ENCODE data around the gene SPTB.
A peak's percentile ranks its signal among the peaks of the same experiment; 100 is the strongest.

Gene SPTB

DNA sequence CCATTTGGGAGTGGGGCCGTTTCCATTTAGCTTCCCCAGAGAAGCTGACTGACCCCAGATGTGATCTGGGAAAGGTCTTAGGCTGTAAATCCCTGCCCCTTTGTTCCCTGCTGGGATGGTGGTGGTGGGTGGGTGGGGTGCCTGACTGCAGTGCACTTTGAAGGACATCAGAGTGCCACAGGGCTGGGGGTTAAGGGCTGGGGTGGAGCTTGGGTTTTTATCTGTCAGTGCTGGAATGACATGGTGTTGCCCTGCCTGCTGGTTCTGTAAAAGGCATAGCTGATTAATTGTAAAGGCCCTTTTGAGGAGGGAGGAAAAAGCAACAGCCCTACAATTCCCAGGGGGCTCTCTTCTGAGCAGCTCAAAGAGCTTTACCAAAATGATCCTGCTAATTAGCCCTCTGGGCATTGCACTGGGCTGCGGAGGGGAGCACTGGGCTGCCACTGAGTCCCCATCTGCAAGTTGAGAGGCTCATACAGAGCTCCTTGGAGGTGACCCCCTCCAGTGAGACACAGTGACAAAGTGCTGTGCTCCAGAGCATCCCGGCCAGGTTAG, 154.4 kb downstream of the SPTB start:
- DNase-seq, result peak; percentile 5

DNA sequence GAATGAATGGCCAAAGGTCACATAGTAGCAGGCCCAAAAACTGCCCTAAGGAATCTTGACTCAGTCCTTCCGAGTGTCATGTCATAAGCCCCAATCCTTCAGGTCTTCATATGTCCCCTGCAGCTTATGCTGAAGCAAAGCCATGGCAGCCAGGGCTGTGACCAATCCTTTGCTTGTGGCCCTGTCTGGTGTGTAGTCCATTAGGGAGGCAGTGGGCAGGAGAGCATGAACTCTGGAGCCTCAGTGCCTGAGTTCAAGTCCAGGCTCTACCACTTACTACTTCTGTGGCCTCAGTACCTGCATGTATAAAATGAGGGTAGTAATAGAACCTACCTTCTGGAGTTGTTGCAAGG, 155.2 kb downstream of the SPTB start:
- no peak for DNase-seq

DNA sequence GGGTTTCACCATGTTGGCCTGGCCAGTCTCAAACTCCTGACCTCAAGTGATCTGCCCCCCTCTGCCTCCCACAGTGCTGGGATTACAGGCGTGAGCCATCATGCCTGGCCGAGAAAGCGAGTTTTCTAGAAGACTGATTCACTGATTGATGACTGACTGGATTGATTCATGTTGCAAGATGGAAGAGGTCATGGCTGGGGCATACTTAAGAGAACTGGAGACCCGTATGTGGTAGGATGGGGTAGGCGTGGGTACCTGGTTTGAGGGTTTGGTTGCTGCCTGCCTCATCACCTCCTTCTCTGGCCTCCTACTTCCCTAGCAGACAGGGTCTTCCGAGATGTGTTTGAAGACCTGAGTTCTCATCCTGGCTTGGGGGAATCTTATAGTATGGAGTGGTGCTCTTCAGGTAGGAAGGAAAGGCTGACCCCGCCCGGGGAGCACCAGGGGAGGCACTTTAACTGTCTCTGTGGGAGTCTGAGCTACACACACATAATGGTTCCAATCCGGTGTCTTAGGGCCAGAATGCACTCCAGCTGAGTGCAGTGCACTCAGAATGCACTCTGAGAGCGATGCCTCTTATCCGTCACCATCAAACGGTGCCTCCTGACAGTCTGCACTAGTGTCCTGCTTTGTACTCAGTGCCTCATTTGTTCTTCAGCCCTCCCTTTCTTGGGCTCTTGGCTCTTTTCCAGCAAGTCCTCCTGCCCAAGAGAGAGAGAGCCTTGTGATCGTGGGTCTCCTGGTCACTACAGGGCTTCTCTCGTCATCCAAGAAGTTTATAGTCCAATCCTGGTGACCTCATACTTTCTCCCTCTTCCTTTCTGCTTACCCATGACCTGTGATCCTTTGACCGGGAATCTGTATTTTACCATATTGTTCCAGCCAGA, 155.8 kb downstream of the SPTB start:
- DNase-seq, result no peak

GRCh38 chr14:64722842-64723447, 156.8 kb downstream of the SPTB start:
- DNase-seq, result no peak

DNA sequence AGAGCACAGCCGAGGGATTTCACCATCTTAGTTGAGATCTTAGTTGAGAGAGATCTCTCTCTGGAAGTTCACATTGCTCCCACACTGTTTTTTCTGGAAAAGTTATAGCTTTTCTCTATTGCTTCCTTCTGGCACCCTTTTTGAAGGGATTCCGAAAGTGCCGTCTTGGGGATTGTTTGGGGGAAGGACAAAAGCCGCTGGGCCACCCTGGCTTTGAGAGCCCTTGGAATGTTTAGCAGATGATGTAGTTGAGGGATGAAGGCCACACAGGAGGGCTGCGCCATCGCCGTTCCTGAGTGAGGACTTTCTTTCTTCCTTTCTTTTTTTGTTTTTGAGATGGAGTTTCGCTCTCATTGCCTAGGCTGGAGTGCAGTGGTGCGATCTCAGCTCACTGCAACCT, 157.8 kb downstream of the SPTB start:
- no peak for DNase-seq

DNA sequence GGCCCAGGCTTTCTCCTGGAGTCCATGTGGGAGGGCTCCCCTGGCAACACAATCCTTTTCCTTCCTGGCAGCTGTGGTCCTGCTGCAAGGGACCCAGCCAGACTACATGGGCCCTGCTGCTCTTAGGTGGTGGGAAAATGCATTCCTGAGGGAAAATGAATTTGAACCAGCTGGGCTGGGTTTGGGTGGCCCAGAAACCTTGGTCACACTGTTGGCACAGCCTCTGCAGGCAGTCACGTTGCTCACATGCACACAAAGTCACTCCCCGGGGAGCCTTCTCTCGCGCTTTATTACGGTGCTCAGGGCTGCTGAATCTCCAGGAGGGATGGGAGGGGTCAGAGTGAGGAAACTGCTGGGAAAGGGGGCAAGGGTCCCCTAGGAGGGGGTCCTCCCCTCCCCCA, 158.3 kb downstream of the SPTB start:
- no peak for DNase-seq

DNA sequence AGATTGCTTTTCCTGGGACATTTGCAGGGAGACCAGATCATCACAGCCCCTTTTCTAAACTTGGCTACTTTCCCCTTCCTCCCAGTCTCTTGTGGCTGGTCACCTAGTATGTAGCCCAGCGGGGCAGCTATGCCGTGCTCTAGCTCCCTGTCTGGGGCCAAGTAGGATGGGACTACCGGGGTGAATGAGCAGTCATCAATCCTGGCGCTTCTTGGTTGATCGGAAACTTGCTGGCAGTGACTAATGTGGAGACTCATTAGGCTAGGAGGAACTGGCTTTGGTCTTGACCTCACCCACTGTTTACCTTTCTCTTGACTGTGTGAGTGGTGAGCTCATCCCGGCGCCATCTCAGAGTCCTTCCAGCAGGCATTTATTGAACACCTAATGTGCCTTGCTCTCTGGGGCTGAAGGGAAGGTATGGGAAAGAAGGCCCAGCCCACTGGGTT, 159.6 kb downstream of the SPTB start:
- no peak for DNase-seq

DNA sequence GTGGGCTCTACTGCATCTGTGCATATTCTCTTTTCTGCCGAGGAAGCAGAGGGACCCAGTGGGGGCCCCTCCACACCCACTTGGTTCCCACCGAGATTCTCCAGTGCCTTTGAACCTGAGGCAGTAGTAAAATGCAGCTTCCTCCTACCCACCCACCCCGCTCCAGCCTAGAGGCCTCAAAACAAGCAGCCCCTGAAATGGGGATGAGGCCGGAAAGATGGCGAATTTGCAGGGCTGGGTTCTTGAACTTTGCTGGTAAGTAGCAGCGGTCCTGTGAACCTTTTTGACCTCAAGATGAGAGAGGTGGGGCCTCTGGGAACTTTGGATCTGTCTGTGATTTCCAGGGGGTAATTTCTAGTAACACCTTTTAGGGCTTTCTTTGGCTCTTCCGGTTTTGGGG, 160.1 kb downstream of the SPTB start:
- no peak for DNase-seq

DNA sequence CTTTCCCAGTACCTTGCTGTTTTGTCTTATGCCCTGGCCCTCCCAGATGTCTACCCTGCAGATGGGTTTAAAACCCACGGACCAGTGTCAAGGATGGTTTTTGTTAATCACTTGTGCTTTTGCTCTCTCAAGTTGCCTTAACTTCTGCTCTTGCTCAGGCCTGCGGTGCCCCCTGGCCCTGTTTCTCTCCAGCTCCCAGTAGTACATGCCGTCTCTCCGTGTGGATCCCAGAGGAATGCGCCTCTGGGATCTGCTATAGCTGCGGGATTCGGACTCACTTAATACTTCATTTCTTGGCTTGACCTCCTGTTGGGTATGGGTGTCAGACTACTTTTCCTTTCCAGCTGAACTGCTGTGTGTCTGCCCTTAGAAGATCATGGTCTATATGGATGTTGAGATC, 160.9 kb downstream of the SPTB start:
- no peak for DNase-seq

DNA sequence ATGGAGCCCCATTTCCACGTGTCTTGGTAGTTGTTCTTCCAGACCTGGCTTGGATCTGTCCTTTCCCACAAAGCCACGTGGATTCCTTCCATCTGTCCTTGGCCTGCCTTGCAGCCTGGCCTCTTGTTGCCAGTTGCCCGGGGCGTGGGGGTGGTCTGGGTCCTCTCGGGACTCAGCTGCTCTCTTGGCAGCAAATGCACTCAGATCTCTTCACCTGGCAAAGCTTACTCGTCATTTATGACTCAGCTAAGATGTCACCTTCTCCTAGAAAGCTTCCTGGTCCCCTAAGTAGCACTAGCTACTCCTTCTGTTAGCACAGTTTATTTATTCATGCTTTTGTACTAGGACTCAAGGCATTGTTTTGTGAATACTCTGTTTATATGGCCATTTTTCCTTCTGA, 161.8 kb downstream of the SPTB start:
- DNase-seq, result no peak

DNA sequence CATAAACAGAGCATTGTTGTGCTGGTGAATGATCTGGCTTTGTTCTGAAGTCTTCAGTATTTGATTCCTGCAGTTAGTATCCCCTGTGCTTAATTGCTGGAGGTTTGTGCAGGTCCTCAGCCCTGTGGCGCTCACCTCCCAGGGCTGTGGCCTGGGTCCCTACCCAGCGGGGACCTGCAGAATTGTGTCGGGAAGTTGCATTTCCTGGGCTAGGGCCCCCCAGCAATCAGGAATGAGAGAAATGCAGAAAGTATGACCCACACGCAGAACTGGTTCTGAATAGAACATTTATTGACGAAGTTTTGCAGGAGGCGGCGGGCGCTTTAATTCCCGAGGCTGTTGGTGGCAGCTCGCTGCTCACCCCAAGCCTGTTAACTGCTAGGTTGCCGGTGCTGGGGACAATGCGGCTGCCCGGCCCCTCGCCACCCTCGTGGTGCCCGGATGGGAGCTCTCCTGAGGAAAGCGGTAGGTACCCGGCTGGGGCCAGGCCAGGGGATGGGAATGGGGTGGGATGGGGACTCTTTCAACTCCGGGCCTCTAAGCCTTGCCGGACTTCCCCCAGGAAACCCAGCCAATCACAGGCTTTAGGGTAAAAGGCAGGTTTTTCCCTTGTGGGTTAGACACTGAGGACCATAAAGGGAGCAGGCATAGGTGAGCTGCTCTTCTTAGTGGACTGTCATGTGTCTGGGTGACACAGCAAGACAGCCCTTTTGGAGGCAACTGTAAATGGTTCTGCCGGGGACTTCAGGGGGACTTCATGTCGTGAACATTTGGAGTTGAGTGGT, 163.9 kb downstream of the SPTB start:
- no peak for DNase-seq

GRCh38 chr14:64715146-64715627, 164.5 kb downstream of the SPTB start:
- DNase-seq, result no peak

GRCh38 chr14:64714432-64715025, 165.2 kb downstream of the SPTB start:
- no peak for DNase-seq

GRCh38 chr14:64713677-64714076, 166.0 kb downstream of the SPTB start:
- DNase-seq, result no peak

DNA sequence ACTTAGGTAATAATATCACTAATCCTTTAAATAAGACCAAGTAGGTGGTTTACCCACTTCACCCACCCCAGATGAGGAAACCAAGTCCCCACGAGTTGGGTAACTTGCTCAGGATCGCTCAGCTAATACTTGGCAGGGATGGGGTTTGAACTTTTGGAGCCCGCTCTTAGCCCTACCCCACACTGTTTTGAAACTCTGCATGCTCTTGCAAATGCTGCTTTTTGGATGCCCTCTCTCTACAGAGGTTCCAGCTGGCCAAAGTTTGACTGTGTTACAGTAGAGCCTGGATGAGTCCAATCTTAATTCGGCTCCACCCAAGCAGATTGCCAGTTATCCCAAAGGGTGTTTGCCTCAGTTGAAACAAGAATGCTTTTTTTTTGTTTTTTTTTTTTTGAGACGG, 168.7 kb downstream of the SPTB start:
- DNase-seq, result no peak

DNA sequence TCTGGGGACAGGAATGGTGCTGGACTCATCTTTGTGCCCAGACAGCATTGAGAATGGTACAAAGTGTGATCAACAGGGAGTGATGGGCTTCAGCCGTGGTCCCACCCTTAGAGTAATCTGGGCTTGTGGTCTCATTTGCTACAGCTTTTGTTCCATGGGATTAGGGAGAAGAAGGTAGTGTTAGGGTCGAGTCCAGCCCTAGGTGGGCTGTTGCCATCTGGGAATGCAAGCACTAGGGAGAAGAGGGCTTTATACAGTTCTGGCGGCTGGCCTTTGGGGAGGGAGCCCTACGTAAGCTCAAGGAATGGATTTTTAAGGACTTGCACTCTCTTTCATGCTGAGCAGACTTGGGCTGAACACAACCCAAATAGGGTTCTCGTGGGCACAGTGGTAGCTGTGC, 170.6 kb downstream of the SPTB start:
- DNase-seq, result no peak

GRCh38 chr14:64708148-64709004, 171.3 kb downstream of the SPTB start:
- peak; percentile 75 for DNase-seq

GRCh38 chr14:64707661-64708060, 172.0 kb downstream of the SPTB start:
- peak; percentile 23 for DNase-seq

GRCh38 chr14:64706593-64707193, 173.0 kb downstream of the SPTB start:
- DNase-seq, result no peak

GRCh38 chr14:64706119-64706592, 173.6 kb downstream of the SPTB start:
- no peak for DNase-seq

DNA sequence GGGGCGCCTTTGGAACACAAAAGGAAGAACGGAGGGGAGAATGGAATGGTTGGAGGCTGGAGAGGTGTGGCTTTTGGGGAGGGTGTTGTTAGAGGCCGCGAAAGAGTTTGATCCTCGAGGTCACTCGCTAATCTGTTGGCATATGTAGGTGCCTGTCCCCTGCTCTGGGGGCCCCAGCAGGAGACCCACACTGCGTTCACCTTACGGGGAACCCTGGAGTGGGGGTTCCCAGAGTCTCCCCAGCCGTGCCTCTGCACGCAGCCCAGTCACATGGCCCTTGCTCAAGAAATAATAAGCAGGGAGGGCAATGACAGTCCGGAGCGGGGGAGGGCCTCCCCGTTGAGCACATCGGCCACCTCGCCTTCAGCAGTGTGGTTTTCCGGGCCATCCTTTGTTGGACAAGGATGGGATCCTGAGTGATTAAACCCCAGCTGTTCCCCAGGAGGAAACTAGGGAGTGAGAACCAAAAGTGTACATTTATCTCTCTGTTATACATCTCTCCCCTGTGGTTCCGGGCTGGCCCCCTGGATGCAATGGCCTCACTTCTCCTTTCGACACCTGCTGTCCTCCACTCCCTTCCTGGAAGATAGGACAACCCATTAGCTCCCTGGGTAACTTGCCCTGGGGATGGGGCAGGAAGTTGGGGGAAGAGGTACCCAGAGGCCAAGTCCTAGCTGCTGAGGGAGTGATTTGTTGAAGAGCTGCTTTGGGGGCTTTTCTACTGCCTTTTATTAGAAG, 174.2 kb downstream of the SPTB start:
- peak; percentile 24 for DNase-seq

All from OCI-M1 (cell line).